Stomach (tissue), 9 donors: ENCODE data around the gene SGPL1. TPM values are rescaled to one million over a fixed set of nuclear protein-coding genes. Genes with fewer than 3 reads are reported as not detected.

Experiments used
- DNase-seq, 2 donors: peaks; one replicate each; pipeline versions ENCODE4 v3.0.0 to v3.0.0-alpha.2; 2013 to 2019
- H3K27ac ChIP-seq, 5 donors: fragments of 200-600 bp in 4 of 5; sonication (generic) in 4 of 5; one replicate each; pipeline ENCODE4 v1.5.1; 2013 to 2019; ENCODE audit warnings: mild to moderate bottlenecking in 1 of 5, moderate library complexity in 1 of 5
- H3K27me3 ChIP-seq, 3 donors: fragments of 200-600 bp; sonication (generic); one replicate each; pipeline ENCODE4 v1.5.1; 2017 to 2019; ENCODE audit warnings: mixed run types in 1 of 3
- H3K36me3 ChIP-seq, 4 donors: fragments of 200-600 bp; sonication (generic); 1 replicate in 3 of 4; 2 replicates in 1 of 4; pipeline ENCODE4 v1.5.1; 2016 to 2019
- H3K4me1 ChIP-seq, 4 donors: fragments of 200-600 bp; sonication (generic); one replicate each; pipeline ENCODE4 v1.5.1; 2016 to 2019
- H3K4me3 ChIP-seq, 4 donors: fragments of 200-600 bp; sonication (generic) in 3 of 4; one replicate each; pipeline ENCODE4 v1.5.1; 2016 to 2019; ENCODE audit warnings: mild to moderate bottlenecking in 1 of 4
- H3K9me3 ChIP-seq, 4 donors: fragments of 200-600 bp; sonication (generic); one replicate each; pipeline ENCODE4 v1.5.1; 2016 to 2019
- CTCF ChIP-seq, 7 experiments: fragments of 450-650 bp in 4 of 7; fragments of 200-600 bp in 3 of 7; sonication (generic) in 3 of 7; IDR thresholded peaks; one replicate each; pipeline ENCODE4 v1.5.1; 2016 to 2019; ENCODE audit warnings: antibody characterized with exemption in 7 of 7, control low read depth in 2 of 7, mild to moderate bottlenecking in 1 of 7
- EP300 ChIP-seq: sonication (generic); formaldehyde crosslinking; IDR thresholded peaks from one replicate; pipeline ENCODE4 v1.6.1; 2017; ENCODE audit warnings: antibody characterized with exemption
- POLR2A ChIP-seq, 4 donors: fragments of 450-650 bp; IDR thresholded peaks; one replicate each; pipeline ENCODE4 v1.6.1; 2016; ENCODE audit warnings: antibody characterized with exemption in 4 of 4, control low read depth in 2 of 4, mild to moderate bottlenecking in 1 of 4, moderate library complexity in 1 of 4
- POLR2AphosphoS5 ChIP-seq, 3 donors: sonication (generic); formaldehyde crosslinking; IDR thresholded peaks; one replicate each; pipeline ENCODE4 v1.6.1; 2016; ENCODE audit warnings: antibody characterized with exemption in 3 of 3
- WGBS, 5 donors: extraction: QIAGEN DNeasy Blood & Tissue Kit in 3 of 5; methylation state at CpG; one replicate each; pipeline versions ENCODE4 v1.1.5 to v1.1.7; 2013 to 2018; 5-methylcytosine and 5-hydroxymethylcytosine counted together
- intact Hi-C: fragments of 100-400 bp; cut with DNase I; formaldehyde crosslinking; loops from one replicate; pipeline ENCODE4 v1.15.1; 2023; ENCODE audit warnings: low total_unique reads
- polyA plus RNA-seq, 3 donors: library from polyadenylated mRNA; stranded (reverse); fragments of 200-250 nt; gene quantifications; one replicate each; pipeline ENCODE4 v1.2.3, GENCODE V29; 2013
- total RNA-seq, 5 donors: library from RNA; depleted of rRNA; stranded (reverse); fragments of >200 nt; gene quantifications; one replicate each; pipeline versions ENCODE4 v1.1.0 to v1.2.3, GENCODE V29; 2014 to 2016
- donor health status: healthy with polysubstance abuse.
- donor health status: Bipolar disorder and iron deficiency.
- donor health status: healthy.

SGPL1 gene
- total and polyA plus RNA-seq, 8 donors, result 1.2 to 65.5 (median 15.6) TPM

GRCh38 chr10:70795613-70796012 is 20.1 kb upstream of the SGPL1 start:
- TF ChIP-seq POLR2AphosphoS5 (IDR thresholded peaks at IDR 0.05) (no peak), EP300 (no peak), POLR2A (IDR thresholded peaks at IDR 0.05) (no peak), CTCF (IDR thresholded peaks at IDR 0.05) (no peak)

GRCh38 chr10:70797840-70798239 is 17.9 kb upstream of the SGPL1 start:
- intact Hi-C loops, result no loop called here
- 67 to 85% (median 75%) methylated on average over 5 to 7 of the region's 7 CpGs for WGBS, 5 donors

More at GRCh38 chr10:70795613-70796012, 20.1 kb upstream of the SGPL1 start:
- WGBS, 5 donors, result 80 to 100% (median 100%) methylated on average over 1 of the region's 1 CpG
- Histone ChIP-seq H3K4me1 (no peaks in the 10 kb centered on the region), H3K4me3 (no peak overlapping the region), H3K27me3 (peaks cover 0 to 6% (median 0%) of the 10 kb centered on the region in 3 donors), H3K36me3 (no peaks in the 10 kb centered on the region), H3K27ac (no peak overlapping the region), H3K9me3 (no peaks in the 10 kb centered on the region)
- intact Hi-C loops, result no loop called here
- peak in 1 of 2 donors; percentile 5 for DNase-seq

GRCh38 chr10:70799124-70799523 is 16.6 kb upstream of the SGPL1 start:
- H3K27me3 ChIP-seq, result peaks cover 0 to 6% (median 0%) of the 10 kb centered on the region in 3 donors
- intact Hi-C loops, result no loop called here
- 73 to 82% (median 78%) methylated on average over 5 of the region's 5 CpGs for WGBS, 5 donors
- H3K9me3 ChIP-seq, result no peaks in the 10 kb centered on the region
- H3K4me3 ChIP-seq, result no peak overlapping the region
- no peak overlapping the region for H3K27ac ChIP-seq
- TF ChIP-seq CTCF (IDR thresholded peaks at IDR 0.05) (no peak), POLR2AphosphoS5 (IDR thresholded peaks at IDR 0.05) (no peak), EP300 (no peak), POLR2A (IDR thresholded peaks at IDR 0.05) (no peak)
- DNase-seq, result no peak
- H3K4me1 ChIP-seq, result peaks cover 0 to 5% (median 0%) of the 10 kb centered on the region in 4 donors
- H3K36me3 ChIP-seq, result no peaks in the 10 kb centered on the region

More at GRCh38 chr10:70797840-70798239, 17.9 kb upstream of the SGPL1 start:
- no peaks in the 10 kb centered on the region for H3K36me3 ChIP-seq
- no peak for DNase-seq
- TF ChIP-seq POLR2AphosphoS5 (IDR thresholded peaks at IDR 0.05), result no peak
- H3K27ac ChIP-seq, result no peak overlapping the region
- H3K9me3 ChIP-seq, result no peaks in the 10 kb centered on the region
- H3K4me1 ChIP-seq, result no peaks in the 10 kb centered on the region
- no peak overlapping the region for H3K4me3 ChIP-seq
- peaks cover 0 to 6% (median 0%) of the 10 kb centered on the region in 3 donors for H3K27me3 ChIP-seq

GRCh38 chr10:70801854-70802253 is 13.9 kb upstream of the SGPL1 start:
- 82 to 100% (median 91%) methylated on average over 1 of the region's 1 CpG for WGBS, 5 donors
- Histone ChIP-seq H3K27ac (no peak overlapping the region), H3K36me3 (no peaks in the 10 kb centered on the region), H3K27me3 (peaks cover 0 to 6% (median 0%) of the 10 kb centered on the region in 3 donors), H3K4me3 (no peak overlapping the region), H3K4me1 (peaks cover 0 to 5% (median 0%) of the 10 kb centered on the region in 4 donors), H3K9me3 (no peaks in the 10 kb centered on the region)
- DNase-seq, result no peak
- intact Hi-C loops, result no loop called here
- TF ChIP-seq EP300, result no peak
- TF ChIP-seq CTCF (IDR thresholded peaks at IDR 0.05), result no peak
- no peak for TF ChIP-seq POLR2A (IDR thresholded peaks at IDR 0.05)
- TF ChIP-seq POLR2AphosphoS5 (IDR thresholded peaks at IDR 0.05), result no peak

- TF ChIP-seq POLR2AphosphoS5 (IDR thresholded peaks at IDR 0.05), result no peak
- no peak for TF ChIP-seq CTCF (IDR thresholded peaks at IDR 0.05)
- no peak for TF ChIP-seq EP300
- TF ChIP-seq POLR2A (IDR thresholded peaks at IDR 0.05), result no peak
- intact Hi-C loops, result no loop called here
- peak; percentile 38 to 45 for DNase-seq
- Histone ChIP-seq H3K9me3 (no peaks in the 10 kb centered on the region), H3K4me3 (no peak overlapping the region), H3K27me3 (no peaks in the 10 kb centered on the region), H3K36me3 (no peaks in the 10 kb centered on the region), H3K4me1 (peaks cover 0 to 5% (median 0%) of the 10 kb centered on the region in 4 donors), H3K27ac (no peak overlapping the region)
- 37 to 69% (median 59%) methylated on average over 2 of the region's 2 CpGs for WGBS, 5 donors
Measured at GRCh38 chr10:70803775-70804420, 11.8 kb upstream of the SGPL1 start.
